HepG2 (cell line): ENCODE results near the gene EBPL. TPM values are rescaled to one million over a fixed set of nuclear protein-coding genes. Genes with fewer than 3 reads are reported as not detected.

Experiments
- AGO2 ChIP-seq: fragments of 200-400 bp; formaldehyde crosslinking; optimal IDR thresholded peaks from 2 replicates; pipeline ENCODE3; 2017; ENCODE audit warnings: mild to moderate bottlenecking, low read depth, low read length, moderate library complexity
- HNRNPL ChIP-seq: fragments of 200-400 bp; formaldehyde crosslinking; IDR thresholded peaks from 2 replicates; pipeline ENCODE4 v1.6.1; 2017; ENCODE audit warnings: mild to moderate bottlenecking, low read depth, low read length
- HOXA3 ChIP-seq: sonication (generic); formaldehyde crosslinking; IDR thresholded peaks from 2 replicates; pipeline ENCODE4 v1.5.0; 2020; ENCODE audit warnings: missing genetic modification reagents
- NCOA5 ChIP-seq: sonication (generic); formaldehyde crosslinking; IDR thresholded peaks from 2 replicates; pipeline ENCODE4 v1.4.0; 2020; ENCODE audit warnings: missing genetic modification reagents
- NFYC ChIP-seq: IDR thresholded peaks from 2 replicates; pipeline ENCODE4 v1.6.1; 2016; ENCODE audit warnings: missing genetic modification reagents, missing compliant biosample characterization
- PRPF4 ChIP-seq: fragments of 200-400 bp; formaldehyde crosslinking; IDR thresholded peaks from 2 replicates; pipeline ENCODE4 v1.6.1; 2016; ENCODE audit warnings: low read length, low read depth; ENCODE audit not compliant: poor library complexity, severe bottlenecking
- WIZ ChIP-seq: sonication (generic); formaldehyde crosslinking; IDR thresholded peaks from 2 replicates; pipeline ENCODE4 v1.5.1; 2020; ENCODE audit warnings: mild to moderate bottlenecking, missing genetic modification reagents
- YY1 ChIP-seq: IDR thresholded peaks from 2 replicates; pipeline ENCODE4 v1.6.1; 2011; ENCODE audit warnings: low read length, low read depth, moderate library complexity, mild to moderate bottlenecking; ENCODE audit not compliant: insufficient read depth, insufficient replicate concordance
- ZNF12 ChIP-seq: sonication (generic); formaldehyde crosslinking; IDR thresholded peaks from 2 replicates; pipeline ENCODE4 v1.5.0; 2020; ENCODE audit warnings: missing genetic modification reagents
- ZNF143 ChIP-seq: sonication (generic); formaldehyde crosslinking; IDR thresholded peaks from 2 replicates; pipeline ENCODE4 v1.4.0; 2020; ENCODE audit warnings: missing genetic modification reagents
- polyA plus RNA-seq, 8 experiments: library from polyadenylated mRNA; depleted of rRNA in 3 of 8; stranded (reverse) in 7 of 8; unstranded in 1 of 8; fragments of >200 nt; fragmentation: Illumina TruSeq in 4 of 8; extraction: Trizol in 4 of 8; gene quantifications; 2 replicates each; pipeline versions ENCODE4 v1.2.1 to v1.2.3, GENCODE V29; 2011 to 2016; ENCODE audit warnings: low read depth in 4 of 8, missing spikeins in 1 of 8, mixed read lengths in 1 of 8; ENCODE audit not compliant: insufficient read depth in 1 of 8
- total RNA-seq, 5 experiments: library from RNA; depleted of rRNA; stranded (reverse); fragments of >200 nt; fragmentation: Illumina TruSeq; extraction: Trizol; gene quantifications; 2 replicates each; pipeline ENCODE4 v1.2.3, GENCODE V29; 2016; ENCODE audit warnings: low read depth in 1 of 5
- TF ChIP-seq, protein P1 (sequence below): sonication (generic); formaldehyde crosslinking; IDR thresholded peaks from 2 replicates; pipeline ENCODE4 v1.8.0; 2023; ENCODE audit warnings: mild to moderate bottlenecking, missing genetic modification reagents
- TF ChIP-seq, protein P2 (sequence below): sonication (generic); formaldehyde crosslinking; IDR thresholded peaks from 2 replicates; pipeline ENCODE4 v1.8.1; 2023; ENCODE audit warnings: mild to moderate bottlenecking, moderate library complexity, missing genetic modification reagents
- TF ChIP-seq, protein P3 (sequence below): fragments of 450-650 bp; IDR thresholded peaks from 2 replicates; pipeline ENCODE4 v1.6.1; 2017

Gene EBPL
- total and polyA plus RNA-seq, 2 of the 13 experiments (the other 11 are each of a cell fraction or from before 2014, with no cell fraction given), result 96.5 to 152 TPM

DNA sequence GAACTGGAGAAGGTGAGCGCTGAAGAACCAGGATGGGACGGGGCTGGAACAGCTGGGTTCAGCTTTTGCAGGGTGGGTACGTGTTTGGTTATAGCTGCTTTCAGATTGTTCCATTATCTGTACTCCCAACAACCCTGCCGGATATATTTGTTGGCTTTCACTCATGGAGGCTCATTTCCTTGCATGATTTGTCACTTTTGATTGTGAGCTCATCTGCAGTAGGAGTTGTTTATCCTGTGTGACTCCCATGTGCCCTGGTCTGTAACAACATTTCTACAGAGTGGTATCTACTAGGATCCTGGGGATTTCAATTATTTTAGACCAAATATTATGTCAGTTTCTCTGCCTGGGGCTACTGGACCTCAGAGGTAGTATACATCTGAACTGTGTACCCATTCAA is 57.6 kb downstream of the EBPL start (continued):
- TF ChIP-seq PRPF4, result no peak
- no peak for TF ChIP-seq AGO2
- TF ChIP-seq, protein P1, sequence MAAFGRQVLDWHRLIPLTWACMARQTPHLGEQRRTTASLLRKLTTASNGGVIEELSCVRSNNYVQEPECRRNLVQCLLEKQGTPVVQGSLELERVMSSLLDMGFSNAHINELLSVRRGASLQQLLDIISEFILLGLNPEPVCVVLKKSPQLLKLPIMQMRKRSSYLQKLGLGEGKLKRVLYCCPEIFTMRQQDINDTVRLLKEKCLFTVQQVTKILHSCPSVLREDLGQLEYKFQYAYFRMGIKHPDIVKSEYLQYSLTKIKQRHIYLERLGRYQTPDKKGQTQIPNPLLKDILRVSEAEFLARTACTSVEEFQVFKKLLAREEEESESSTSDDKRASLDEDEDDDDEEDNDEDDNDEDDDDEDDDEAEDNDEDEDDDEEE (CRISPR knock-in tag), result no peak
- no peak for TF ChIP-seq YY1
- TF ChIP-seq NCOA5, result no peak
- TF ChIP-seq NFYC (CRISPR knock-in tag), result no peak
- no peak for TF ChIP-seq ZNF12 (CRISPR knock-in tag)
- TF ChIP-seq, protein P2, sequence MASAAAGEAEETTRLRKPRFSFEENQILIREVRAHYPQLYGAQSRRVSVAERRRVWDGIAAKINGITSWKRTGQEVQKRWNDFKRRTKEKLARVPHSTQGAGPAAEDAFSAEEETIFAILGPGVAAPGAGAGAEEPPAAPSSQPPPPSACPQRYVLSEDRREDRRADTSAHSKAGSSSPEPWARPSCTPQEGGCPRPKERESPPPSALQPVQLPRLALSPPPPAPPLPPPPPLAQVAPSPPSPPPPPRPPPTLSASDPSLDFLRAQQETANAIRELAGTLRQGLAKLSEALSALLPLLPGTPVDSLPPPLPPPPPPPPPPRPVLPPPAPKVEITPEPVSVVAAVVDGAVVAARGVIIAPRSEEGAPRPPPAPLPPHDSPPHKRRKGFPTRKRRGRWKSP (CRISPR knock-in tag), result no peak
- TF ChIP-seq ZNF143 (CRISPR knock-in tag), result no peak
- TF ChIP-seq HOXA3 (CRISPR knock-in tag), result no peak
- TF ChIP-seq HNRNPL, result no peak
- TF ChIP-seq, protein P3, sequence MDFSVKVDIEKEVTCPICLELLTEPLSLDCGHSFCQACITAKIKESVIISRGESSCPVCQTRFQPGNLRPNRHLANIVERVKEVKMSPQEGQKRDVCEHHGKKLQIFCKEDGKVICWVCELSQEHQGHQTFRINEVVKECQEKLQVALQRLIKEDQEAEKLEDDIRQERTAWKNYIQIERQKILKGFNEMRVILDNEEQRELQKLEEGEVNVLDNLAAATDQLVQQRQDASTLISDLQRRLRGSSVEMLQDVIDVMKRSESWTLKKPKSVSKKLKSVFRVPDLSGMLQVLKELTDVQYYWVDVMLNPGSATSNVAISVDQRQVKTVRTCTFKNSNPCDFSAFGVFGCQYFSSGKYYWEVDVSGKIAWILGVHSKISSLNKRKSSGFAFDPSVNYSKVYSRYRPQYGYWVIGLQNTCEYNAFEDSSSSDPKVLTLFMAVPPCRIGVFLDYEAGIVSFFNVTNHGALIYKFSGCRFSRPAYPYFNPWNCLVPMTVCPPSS, result no peak
- TF ChIP-seq WIZ (CRISPR knock-in tag), result no peak
